Measurements from ENCODE around the gene MED27.
A peak's percentile ranks its signal among the peaks of the same experiment; 100 is the strongest.
"Not testable (repeated sequence)": the region's sequence is repeated elsewhere in the genome, so short reads cannot be mapped to it uniquely, and the experiment has no call there.

MED27 gene

GRCh38 chr9:132075853-132076252 lies 3.8 kb downstream of the MED27 start:
- no peak for DNase-seq

- DNase-seq, result no peak
These were observed 4.9 kb downstream of the MED27 start for GRCh38 chr9:132074736-132075135.

- DNase-seq, result no peak
These were observed 7.7 kb downstream of the MED27 start for GRCh38 chr9:132071847-132072507.

DNA sequence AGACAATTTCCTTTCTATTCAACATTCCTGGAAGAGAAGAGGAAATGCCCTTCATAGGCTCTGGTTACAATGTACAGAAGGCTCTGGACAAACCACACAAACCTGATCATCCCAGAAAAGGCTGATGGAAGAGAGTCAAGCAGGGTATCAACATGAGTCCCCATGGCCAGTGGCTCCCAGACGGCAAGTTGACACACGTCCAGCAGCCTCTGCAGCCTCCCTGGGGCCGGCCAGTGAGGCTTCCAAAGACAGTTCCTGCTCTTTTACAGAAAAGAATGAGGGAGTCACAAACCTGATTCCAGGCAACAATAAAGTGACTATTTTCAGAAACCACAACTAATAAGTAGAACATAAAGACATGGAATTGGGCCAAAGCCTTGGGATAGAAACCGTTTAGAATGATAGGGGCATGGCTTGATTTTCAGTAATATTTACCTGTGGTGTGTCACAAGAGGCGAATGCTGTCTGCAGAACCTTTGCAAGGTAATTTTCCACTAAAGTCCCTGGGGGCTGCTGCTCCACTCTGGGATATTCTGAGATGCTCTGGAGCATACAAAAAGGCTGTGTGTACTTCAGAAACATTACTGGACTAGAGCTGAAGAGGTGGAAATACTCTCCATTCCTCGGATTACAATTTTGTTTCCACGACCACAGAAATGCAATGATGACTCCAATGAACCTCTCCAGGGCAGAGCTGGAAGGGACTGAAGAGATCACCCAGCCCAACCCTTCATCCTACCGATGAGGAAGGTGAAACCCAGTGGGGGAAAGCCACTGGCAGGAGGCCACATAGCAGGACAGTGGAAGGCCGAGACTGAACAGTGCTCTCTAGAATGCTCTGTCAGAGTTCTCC lies 10.4 kb downstream of the MED27 start:
- DNase-seq, result no peak

- DNase-seq, result no peak
These were observed 11.1 kb downstream of the MED27 start for GRCh38 chr9:132068605-132069004.

DNA sequence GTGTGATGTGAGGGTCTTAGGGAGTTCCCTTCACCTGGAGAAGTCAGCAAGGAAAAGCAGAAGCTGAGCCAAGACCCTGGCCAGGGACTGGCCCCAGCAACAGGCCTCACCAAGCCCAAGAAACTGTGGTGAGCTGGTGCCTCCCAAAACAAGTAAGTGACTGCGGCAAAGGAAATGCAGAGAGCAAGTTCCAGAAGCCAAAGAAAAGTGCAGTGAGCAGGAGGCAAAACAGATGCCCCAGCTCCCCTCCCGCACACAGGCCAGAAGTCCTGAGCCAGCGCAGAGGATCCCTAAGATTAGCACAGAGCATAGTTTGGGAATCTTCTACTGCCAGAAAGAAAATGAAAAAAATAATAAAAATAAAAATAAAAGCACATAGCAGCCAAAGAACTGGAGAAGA lies 13.2 kb downstream of the MED27 start:
- DNase-seq, result no peak

GRCh38 chr9:132066057-132066456 lies 13.6 kb downstream of the MED27 start:
- DNase-seq, result no peak

- DNase-seq, result no peak
These were observed 16.4 kb downstream of the MED27 start for GRCh38 chr9:132063281-132063680.

DNA sequence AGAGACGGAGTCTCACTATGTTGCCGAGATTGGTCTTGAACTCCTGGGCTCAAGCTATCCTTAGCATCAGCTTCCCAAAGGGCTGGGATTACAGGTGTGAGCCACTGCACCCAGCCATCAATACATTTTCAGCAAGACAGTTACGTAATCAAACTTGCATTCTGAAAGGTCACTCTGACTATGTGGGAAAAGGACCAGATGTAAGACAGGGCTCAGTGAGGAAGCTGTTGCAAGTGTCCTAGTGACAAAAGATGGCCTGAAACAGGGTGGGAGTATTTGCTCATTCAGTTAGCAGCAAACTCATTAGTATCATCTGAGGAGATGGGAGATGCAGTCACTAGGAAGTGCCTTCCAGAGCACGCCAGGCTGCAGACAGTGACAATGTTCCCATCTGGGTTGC lies 16.9 kb downstream of the MED27 start:
- no peak for DNase-seq

- DNase-seq, result no peak
These were observed 18.1 kb downstream of the MED27 start for GRCh38 chr9:132061526-132061925.

GRCh38 chr9:132059361-132059760 lies 20.3 kb downstream of the MED27 start:
- no peak for DNase-seq

GRCh38 chr9:132058226-132058625 lies 21.4 kb downstream of the MED27 start:
- DNase-seq, result not testable (repeated sequence)

DNA sequence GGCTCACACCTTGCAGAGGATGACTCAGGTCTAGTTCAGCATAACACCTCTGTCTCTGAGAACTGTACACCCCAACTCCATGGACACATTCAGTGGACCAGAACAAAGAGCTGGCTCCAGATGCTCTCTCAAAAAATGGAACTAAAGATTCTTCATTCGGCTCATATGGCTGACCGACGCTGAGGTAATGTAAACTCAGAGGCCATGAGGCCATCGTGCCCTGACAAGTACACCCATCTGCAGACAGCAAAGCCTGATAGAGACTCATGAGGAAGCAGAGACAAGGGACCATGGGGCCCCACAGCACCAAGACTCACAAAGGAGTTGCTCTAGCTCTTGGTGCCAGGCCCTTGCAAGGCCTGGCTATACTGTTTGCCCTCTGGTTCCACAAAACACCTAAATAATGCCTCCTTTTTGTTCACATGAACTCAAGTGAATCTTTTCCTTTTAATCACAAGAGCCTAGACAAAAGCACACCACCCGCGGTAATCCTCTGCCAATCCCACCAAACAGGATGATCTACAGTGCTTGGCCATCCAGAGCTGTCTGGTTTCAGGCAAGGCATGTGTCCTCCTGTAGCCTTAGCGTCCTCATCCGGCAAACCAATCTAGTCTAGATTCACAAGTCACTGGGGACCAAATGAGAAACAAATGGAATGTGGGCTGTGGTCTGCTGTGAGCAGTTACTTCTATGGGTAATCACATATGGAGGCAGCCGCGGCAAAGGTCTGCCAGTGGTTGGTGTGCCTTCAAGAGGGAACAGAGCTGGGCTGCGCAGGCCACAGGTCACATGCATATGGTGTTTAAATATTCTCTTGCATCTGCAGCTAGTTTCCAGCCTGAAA lies 22.7 kb downstream of the MED27 start:
- no peak for DNase-seq

DNA sequence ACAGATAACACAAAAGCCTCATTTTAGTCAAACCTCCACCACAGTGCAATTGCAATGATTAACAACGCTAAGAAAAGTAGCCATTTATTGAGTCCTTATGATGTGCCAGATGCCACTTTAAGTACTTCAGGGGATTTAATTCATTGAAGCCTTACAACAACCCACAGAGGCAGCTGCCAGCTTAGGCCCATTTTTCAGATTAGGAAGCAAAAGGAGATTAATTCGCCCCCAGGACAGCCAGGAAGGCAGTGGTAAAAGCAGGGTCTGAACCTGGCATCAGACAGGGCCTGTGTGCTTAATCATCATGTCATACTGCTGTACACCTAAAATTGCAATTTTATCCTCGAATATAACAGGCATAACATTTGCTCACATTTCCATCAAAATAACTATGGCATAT lies 23.9 kb downstream of the MED27 start:
- no peak for DNase-seq

- DNase-seq, result no peak
These were observed 25.6 kb downstream of the MED27 start for GRCh38 chr9:132054024-132054423.

DNA sequence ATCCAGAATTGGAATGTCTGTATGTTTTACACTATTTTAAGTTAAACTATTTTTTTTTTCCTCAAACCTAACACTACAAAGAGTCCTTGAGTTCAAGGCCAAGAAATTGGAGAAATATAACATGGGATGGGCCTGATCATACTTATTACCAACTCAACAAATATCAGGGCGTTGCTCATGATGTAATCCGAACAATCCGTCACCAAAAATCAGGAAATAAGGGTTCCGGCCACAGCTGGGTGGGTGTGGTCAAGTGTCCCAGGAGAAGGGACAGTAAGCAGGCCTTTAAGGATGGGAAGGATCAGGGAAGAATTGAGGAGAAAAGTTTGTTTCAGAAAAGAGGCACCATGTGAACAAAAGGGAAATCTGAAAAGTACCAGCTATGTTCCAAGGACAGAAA lies 29.8 kb downstream of the MED27 start:
- no peak for DNase-seq

- no peak for DNase-seq
These were observed 30.3 kb downstream of the MED27 start for GRCh38 chr9:132049323-132049882.

DNA sequence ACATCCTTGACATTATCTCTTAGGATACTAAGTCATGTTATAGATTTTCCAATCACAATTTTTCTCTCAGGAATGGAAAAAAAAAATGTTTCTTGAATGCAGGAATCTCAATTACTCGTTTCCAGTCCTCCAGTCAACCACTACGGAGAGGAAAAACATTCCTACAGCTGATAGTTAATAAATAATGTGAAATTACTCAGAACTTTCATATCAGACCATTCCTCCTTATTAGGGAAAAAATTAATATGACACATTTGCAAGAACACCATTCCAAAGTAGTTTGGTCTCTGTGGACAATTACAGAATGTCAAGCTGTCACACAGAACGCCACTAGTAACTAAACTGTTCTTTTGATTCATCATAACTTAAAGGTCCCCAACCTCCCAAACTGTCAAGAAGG lies 31.5 kb downstream of the MED27 start:
- DNase-seq, result no peak

DNA sequence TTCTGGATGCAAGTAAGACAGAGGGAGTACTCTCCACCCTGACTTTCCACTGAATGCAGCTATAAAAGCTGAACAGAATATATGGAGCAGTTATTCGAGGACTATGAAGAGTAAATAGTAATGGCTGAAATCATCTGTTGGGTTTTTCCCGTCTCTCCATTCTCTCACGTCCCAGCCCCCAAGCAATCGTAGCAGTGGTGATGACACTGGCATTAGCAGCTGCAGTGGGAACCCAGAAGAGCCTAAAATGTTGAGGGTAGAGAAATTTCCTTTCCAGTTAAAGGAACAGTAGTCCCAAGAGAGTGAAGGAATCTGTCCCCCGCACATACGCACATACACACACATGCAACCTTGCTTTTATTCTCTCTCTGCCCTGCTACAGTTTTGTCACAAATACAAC lies 33.2 kb downstream of the MED27 start:
- DNase-seq, result no peak

- no peak for DNase-seq
These were observed 35.3 kb downstream of the MED27 start for GRCh38 chr9:132044176-132044875.

DNA sequence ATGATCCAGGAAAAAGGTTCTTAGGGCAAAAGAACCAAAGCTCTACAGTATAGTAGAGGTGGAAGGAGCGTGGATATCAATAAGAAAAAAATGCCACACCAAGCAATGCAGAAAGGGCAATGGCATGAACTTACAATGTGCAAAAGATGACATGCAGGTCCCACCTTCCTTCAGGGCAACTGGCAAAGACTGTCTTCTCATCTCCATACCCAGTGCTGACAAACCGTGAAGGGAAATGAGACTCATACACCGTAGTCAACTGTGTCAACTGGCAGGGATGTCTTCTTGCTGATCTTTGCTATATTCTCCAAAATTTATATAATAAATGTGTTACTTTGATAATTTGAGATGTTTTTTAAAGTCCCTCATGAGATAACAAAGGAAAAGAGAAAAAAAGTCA lies 36.0 kb downstream of the MED27 start:
- DNase-seq, result no peak

GRCh38 chr9:132042324-132042723 lies 37.3 kb downstream of the MED27 start:
- peak; percentile 61 for DNase-seq

- peak; percentile 72 for DNase-seq
These were observed 37.9 kb downstream of the MED27 start for GRCh38 chr9:132041798-132042197.
